HepG2 (cell line): Measurements from ENCODE around the gene PGK2. TPM values are rescaled to one million over a fixed set of nuclear protein-coding genes. Genes with fewer than 3 reads are reported as not detected.

Source experiments
- polyA plus RNA-seq, 8 experiments: library from polyadenylated mRNA; depleted of rRNA in 3 of 8; stranded (reverse) in 7 of 8; unstranded in 1 of 8; fragments of >200 nt; fragmentation: Illumina TruSeq in 4 of 8; extraction: Trizol in 4 of 8; gene quantifications; 2 replicates each; pipeline versions ENCODE4 v1.2.1 to v1.2.3, GENCODE V29; 2011 to 2016; ENCODE audit warnings: low read depth in 4 of 8, missing spikeins in 1 of 8, mixed read lengths in 1 of 8; ENCODE audit not compliant: insufficient read depth in 1 of 8
- total RNA-seq, 5 experiments: library from RNA; depleted of rRNA; stranded (reverse); fragments of >200 nt; fragmentation: Illumina TruSeq; extraction: Trizol; gene quantifications; 2 replicates each; pipeline ENCODE4 v1.2.3, GENCODE V29; 2016; ENCODE audit warnings: low read depth in 1 of 5

PGK2 gene
- total and polyA plus RNA-seq, 2 of the 13 experiments (the other 11 are each of a cell fraction or from before 2014, with no cell fraction given): not detected

Other genes starting within 250 kb of the PGK2 start
- not detected in 2 replicates for gene C6orf141, start 236.6 kb downstream of the PGK2 start, total RNA-seq (2016; rRNA removed; fragmentation: Illumina TruSeq; extraction: Trizol)
- gene C6orf141, start 236.6 kb downstream of the PGK2 start, polyA plus RNA-seq (2011; rRNA removed): 0.07 and 0.12 TPM in 2 replicates
- gene RHAG, start 150.4 kb downstream of the PGK2 start, total RNA-seq (2016; rRNA removed; fragmentation: Illumina TruSeq; extraction: Trizol): not detected in 2 replicates
- not detected in 2 replicates for gene RHAG, start 150.4 kb downstream of the PGK2 start, polyA plus RNA-seq (2011; rRNA removed)
- gene CRISP2, start 73.7 kb downstream of the PGK2 start, total RNA-seq (2016; rRNA removed; fragmentation: Illumina TruSeq; extraction: Trizol): not detected in 2 replicates
- gene CRISP2, start 73.7 kb downstream of the PGK2 start, polyA plus RNA-seq (2011; rRNA removed): not detected in 2 replicates
- not detected in 2 replicates for gene CRISP3, start 42.9 kb downstream of the PGK2 start, total RNA-seq (2016; rRNA removed; fragmentation: Illumina TruSeq; extraction: Trizol)
- gene CRISP3, start 42.9 kb downstream of the PGK2 start, polyA plus RNA-seq (2011; rRNA removed): not detected in 2 replicates
- gene CRISP1, start 79.2 kb upstream of the PGK2 start, total RNA-seq (2016; rRNA removed; fragmentation: Illumina TruSeq; extraction: Trizol): not detected in 2 replicates
- not detected in 2 replicates for gene CRISP1, start 79.2 kb upstream of the PGK2 start, polyA plus RNA-seq (2011; rRNA removed)
- gene DEFB114, start 176.9 kb upstream of the PGK2 start, total RNA-seq (2016; rRNA removed; fragmentation: Illumina TruSeq; extraction: Trizol): not detected in 2 replicates
- not detected in 2 replicates for gene DEFB114, start 176.9 kb upstream of the PGK2 start, polyA plus RNA-seq (2011; rRNA removed)
- not detected in 2 replicates for gene DEFB113, start 182.3 kb upstream of the PGK2 start, total RNA-seq (2016; rRNA removed; fragmentation: Illumina TruSeq; extraction: Trizol)
- not detected in 2 replicates for gene DEFB113, start 182.3 kb upstream of the PGK2 start, polyA plus RNA-seq (2011; rRNA removed)
- gene DEFB110, start 234.7 kb upstream of the PGK2 start, total RNA-seq (2016; rRNA removed; fragmentation: Illumina TruSeq; extraction: Trizol): not detected in 2 replicates
- gene DEFB110, start 234.7 kb upstream of the PGK2 start, polyA plus RNA-seq (2011; rRNA removed): not detected in 2 replicates